Karpas-422 (cell line): Measurements from ENCODE around the gene PDXP. TPM values are rescaled to one million over a fixed set of nuclear protein-coding genes. Genes with fewer than 3 reads are reported as not detected.

Source experiments
- DNase-seq: peaks from one replicate; pipeline ENCODE4 v3.0.0-alpha.2; 2015
- H2AFZ ChIP-seq: fragments of 200-600 bp; sonication (generic); 2 replicates; pipeline ENCODE4 v1.6.1; 2014; ENCODE audit warnings: antibody characterized with exemption, low read length, mixed read lengths
- H3K27ac ChIP-seq: fragments of 200-600 bp; sonication (generic); 2 replicates; pipeline ENCODE4 v1.5.1; 2014; ENCODE audit warnings: mild to moderate bottlenecking, low read length, moderate library complexity
- H3K27me3 ChIP-seq: fragments of 200-600 bp; sonication (generic); 2 replicates; pipeline ENCODE4 v1.6.1; 2014; ENCODE audit warnings: low read length, mixed read lengths
- H3K36me3 ChIP-seq: fragments of 200-600 bp; sonication (generic); 2 replicates; pipeline ENCODE4 v1.6.1; 2014; ENCODE audit warnings: low read length, mixed read lengths; ENCODE audit not compliant: insufficient read depth
- H3K4me1 ChIP-seq: fragments of 200-600 bp; sonication (generic); 2 replicates; pipeline ENCODE4 v1.6.1; 2014; ENCODE audit warnings: mild to moderate bottlenecking, low read length, mixed read lengths
- H3K4me2 ChIP-seq: fragments of 200-600 bp; sonication (generic); 2 replicates; pipeline ENCODE4 v1.6.1; 2014; ENCODE audit warnings: low read length, low read depth, mild to moderate bottlenecking; ENCODE audit not compliant: poor library complexity, severe bottlenecking
- H3K4me3 ChIP-seq: fragments of 200-600 bp; sonication (generic); 2 replicates; pipeline ENCODE4 v1.5.1; 2014; ENCODE audit warnings: mild to moderate bottlenecking, antibody characterized with exemption, low read length, mixed read lengths
- H3K79me2 ChIP-seq: fragments of 200-600 bp; sonication (generic); 2 replicates; pipeline ENCODE4 v1.6.1; 2014; ENCODE audit warnings: mild to moderate bottlenecking, low read length, mixed read lengths
- H3K9ac ChIP-seq: fragments of 200-600 bp; sonication (generic); 2 replicates; pipeline ENCODE4 v1.6.0; 2014; ENCODE audit warnings: low read length
- H3K9me2 ChIP-seq: fragments of 200-600 bp; sonication (generic), shearing (Covaris generic); replicated peaks from 2 replicates; pipeline ENCODE4 v1.6.0; 2014; ENCODE audit warnings: mild to moderate bottlenecking, low read length, moderate library complexity; ENCODE audit not compliant: insufficient read depth
- H3K9me3 ChIP-seq: fragments of 300-700, 200-600 bp; sonication (generic); 2 replicates; pipeline ENCODE4 v1.6.1; 2014; ENCODE audit warnings: low read length, mixed read lengths
- H4K20me1 ChIP-seq: fragments of 200-600 bp; sonication (generic); 2 replicates; pipeline ENCODE4 v1.6.1; 2014; ENCODE audit warnings: mild to moderate bottlenecking, antibody characterized with exemption, low read length, low read depth; ENCODE audit not compliant: insufficient read depth
- total RNA-seq: library from RNA; depleted of rRNA; stranded (reverse); fragments of >200 nt; shearing (Covaris generic); gene quantifications from 2 replicates; pipeline ENCODE4 v1.2.3, GENCODE V29; 2014; ENCODE audit warnings: low replicate concordance

The PDXP gene
- total RNA-seq, 1 experiment from 2014 or later: 78.9 TPM

- Histone ChIP-seq H3K27ac (peak overlapping the region; percentile 7; the same call in 1 of the 2 replicates), H3K27me3 (no peaks in the 10 kb centered on the region), H3K9me2 (no peaks in the 10 kb centered on the region), H3K9ac (peak overlapping the region; percentile 59), H4K20me1 (no peaks in the 10 kb centered on the region), H2AFZ (no peak overlapping the region), H3K4me2 (peak overlapping the region; percentile 60), H3K9me3 (no peaks in the 10 kb centered on the region), H3K4me3 (peak overlapping the region; percentile 60), H3K79me2 (peaks cover 6% of the 10 kb centered on the region; the same call in 1 of the 2 replicates), H3K4me1 (peaks cover 49% of the 10 kb centered on the region), H3K36me3 (peaks cover 11% of the 10 kb centered on the region)
- DNase-seq: no peak
Measured at GRCh38 chr22:37697538-37697835, 39.0 kb downstream of the PDXP start.

- H3K79me2 ChIP-seq: peaks cover 6% of the 10 kb centered on the region; the same call in 1 of the 2 replicates
- H3K4me1 ChIP-seq: peaks cover 18% of the 10 kb centered on the region
- H2AFZ ChIP-seq: no peak overlapping the region
- DNase-seq: no peak
- no peaks in the 10 kb centered on the region for H4K20me1 ChIP-seq
- H3K9ac ChIP-seq: no peak overlapping the region
- H3K27me3 ChIP-seq: no peaks in the 10 kb centered on the region
- no peaks in the 10 kb centered on the region for H3K9me2 ChIP-seq
- no peak overlapping the region for H3K4me2 ChIP-seq
- H3K9me3 ChIP-seq: no peaks in the 10 kb centered on the region
- no peak overlapping the region for H3K27ac ChIP-seq
- peaks cover 5% of the 10 kb centered on the region; the same call in 1 of the 2 replicates for H3K36me3 ChIP-seq
- H3K4me3 ChIP-seq: no peak overlapping the region
Measured at GRCh38 chr22:37701141-37701786, 42.7 kb downstream of the PDXP start.

GRCh38 chr22:37703906-37704305 is 45.4 kb downstream of the PDXP start:
- Histone ChIP-seq H3K79me2 (no peaks in the 10 kb centered on the region), H3K4me1 (peaks cover 4% of the 10 kb centered on the region; the same call in 1 of the 2 replicates), H3K9ac (no peak overlapping the region), H4K20me1 (no peaks in the 10 kb centered on the region), H3K4me2 (no peak overlapping the region), H3K27ac (no peak overlapping the region), H3K9me3 (no peaks in the 10 kb centered on the region), H2AFZ (no peak overlapping the region), H3K36me3 (peaks cover 5% of the 10 kb centered on the region; the same call in 1 of the 2 replicates), H3K4me3 (no peak overlapping the region), H3K9me2 (no peaks in the 10 kb centered on the region), H3K27me3 (no peaks in the 10 kb centered on the region)
- no peak for DNase-seq

- Histone ChIP-seq H3K36me3 (peaks cover 5% of the 10 kb centered on the region; the same call in 1 of the 2 replicates), H3K4me3 (no peak overlapping the region), H4K20me1 (no peaks in the 10 kb centered on the region), H3K27me3 (no peaks in the 10 kb centered on the region), H3K4me2 (no peak overlapping the region), H3K9ac (no peak overlapping the region), H2AFZ (no peak overlapping the region), H3K27ac (no peak overlapping the region), H3K79me2 (no peaks in the 10 kb centered on the region), H3K9me2 (no peaks in the 10 kb centered on the region), H3K9me3 (no peaks in the 10 kb centered on the region), H3K4me1 (peaks cover 4% of the 10 kb centered on the region; the same call in 1 of the 2 replicates)
- no peak for DNase-seq
Measured at GRCh38 chr22:37704645-37705044, 46.1 kb downstream of the PDXP start.

- H3K27ac ChIP-seq: no peak overlapping the region
- H2AFZ ChIP-seq: no peak overlapping the region
- no peaks in the 10 kb centered on the region for H3K79me2 ChIP-seq
- no peaks in the 10 kb centered on the region for H3K9me3 ChIP-seq
- no peaks in the 10 kb centered on the region for H3K9me2 ChIP-seq
- H3K27me3 ChIP-seq: no peaks in the 10 kb centered on the region
- H3K4me2 ChIP-seq: no peak overlapping the region
- H3K36me3 ChIP-seq: peaks cover 5% of the 10 kb centered on the region; the same call in 1 of the 2 replicates
- H3K4me3 ChIP-seq: no peak overlapping the region
- H3K4me1 ChIP-seq: peaks cover 4% of the 10 kb centered on the region; the same call in 1 of the 2 replicates
- no peaks in the 10 kb centered on the region for H4K20me1 ChIP-seq
- H3K9ac ChIP-seq: no peak overlapping the region
- no peak for DNase-seq
Measured at GRCh38 chr22:37705205-37705604, 46.7 kb downstream of the PDXP start.

- Histone ChIP-seq H3K9me2 (no peaks in the 10 kb centered on the region), H4K20me1 (no peaks in the 10 kb centered on the region), H2AFZ (no peak overlapping the region), H3K4me3 (no peak overlapping the region), H3K79me2 (no peaks in the 10 kb centered on the region), H3K36me3 (no peaks in the 10 kb centered on the region), H3K27ac (no peak overlapping the region), H3K4me2 (no peak overlapping the region), H3K9ac (no peak overlapping the region), H3K4me1 (peaks cover 22% of the 10 kb centered on the region), H3K27me3 (no peaks in the 10 kb centered on the region), H3K9me3 (no peaks in the 10 kb centered on the region)
- no peak for DNase-seq
Measured at GRCh38 chr22:37708580-37709444, 50.3 kb downstream of the PDXP start.

GRCh38 chr22:37709445-37709765 is 50.9 kb downstream of the PDXP start:
- Histone ChIP-seq H2AFZ (no peak overlapping the region), H4K20me1 (no peaks in the 10 kb centered on the region), H3K27me3 (no peaks in the 10 kb centered on the region), H3K4me3 (no peak overlapping the region), H3K4me1 (peaks cover 28% of the 10 kb centered on the region), H3K9me3 (no peaks in the 10 kb centered on the region), H3K79me2 (no peaks in the 10 kb centered on the region), H3K9ac (no peak overlapping the region), H3K9me2 (no peaks in the 10 kb centered on the region), H3K4me2 (no peak overlapping the region), H3K36me3 (no peaks in the 10 kb centered on the region), H3K27ac (no peak overlapping the region)
- DNase-seq: no peak

- H3K4me3 ChIP-seq: no peak overlapping the region
- H3K9me3 ChIP-seq: no peaks in the 10 kb centered on the region
- no peak overlapping the region for H3K9ac ChIP-seq
- no peaks in the 10 kb centered on the region for H4K20me1 ChIP-seq
- H3K79me2 ChIP-seq: no peaks in the 10 kb centered on the region
- no peaks in the 10 kb centered on the region for H3K36me3 ChIP-seq
- no peak overlapping the region for H2AFZ ChIP-seq
- H3K9me2 ChIP-seq: no peaks in the 10 kb centered on the region
- no peak for DNase-seq
- peaks cover 28% of the 10 kb centered on the region for H3K4me1 ChIP-seq
- H3K4me2 ChIP-seq: no peak overlapping the region
- no peaks in the 10 kb centered on the region for H3K27me3 ChIP-seq
- H3K27ac ChIP-seq: no peak overlapping the region
Measured at GRCh38 chr22:37710675-37711074, 52.2 kb downstream of the PDXP start.
